Measurements from ENCODE around the gene ADNP2.

DNA sequence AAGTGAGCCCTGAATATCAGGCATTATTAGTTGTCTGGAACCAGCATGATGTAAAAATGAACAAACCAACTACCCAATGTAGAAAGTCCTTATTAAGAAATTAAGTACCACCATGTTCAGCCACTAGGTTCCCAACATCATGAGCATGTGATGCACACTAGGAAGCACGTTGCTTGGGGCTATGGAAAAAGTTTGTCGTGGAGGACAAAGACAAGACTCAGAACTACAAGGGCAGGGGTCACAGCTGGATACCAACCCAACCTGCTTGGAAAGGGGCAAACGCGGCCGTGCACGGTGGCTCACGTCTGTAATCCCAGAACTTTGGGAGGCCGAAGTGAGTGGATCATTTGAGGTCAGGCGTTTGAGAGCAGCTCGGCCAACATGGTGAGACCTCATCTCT, 64.0 kb downstream of the ADNP2 start:
- TF ChIP-seq POLR2AphosphoS5 (IDR thresholded peaks at IDR 0.05; ENCODE audit: low read depth) (no peak), GABPA (IDR thresholded peaks at IDR 0.05; ENCODE audit: low read depth) (no peak)
- TF ChIP-seq, protein P1, sequence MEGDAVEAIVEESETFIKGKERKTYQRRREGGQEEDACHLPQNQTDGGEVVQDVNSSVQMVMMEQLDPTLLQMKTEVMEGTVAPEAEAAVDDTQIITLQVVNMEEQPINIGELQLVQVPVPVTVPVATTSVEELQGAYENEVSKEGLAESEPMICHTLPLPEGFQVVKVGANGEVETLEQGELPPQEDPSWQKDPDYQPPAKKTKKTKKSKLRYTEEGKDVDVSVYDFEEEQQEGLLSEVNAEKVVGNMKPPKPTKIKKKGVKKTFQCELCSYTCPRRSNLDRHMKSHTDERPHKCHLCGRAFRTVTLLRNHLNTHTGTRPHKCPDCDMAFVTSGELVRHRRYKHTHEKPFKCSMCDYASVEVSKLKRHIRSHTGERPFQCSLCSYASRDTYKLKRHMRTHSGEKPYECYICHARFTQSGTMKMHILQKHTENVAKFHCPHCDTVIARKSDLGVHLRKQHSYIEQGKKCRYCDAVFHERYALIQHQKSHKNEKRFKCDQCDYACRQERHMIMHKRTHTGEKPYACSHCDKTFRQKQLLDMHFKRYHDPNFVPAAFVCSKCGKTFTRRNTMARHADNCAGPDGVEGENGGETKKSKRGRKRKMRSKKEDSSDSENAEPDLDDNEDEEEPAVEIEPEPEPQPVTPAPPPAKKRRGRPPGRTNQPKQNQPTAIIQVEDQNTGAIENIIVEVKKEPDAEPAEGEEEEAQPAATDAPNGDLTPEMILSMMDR (IDR thresholded peaks at IDR 0.05; ENCODE audit: insufficient read depth, low read length): no peak
- TF ChIP-seq, protein P2, sequence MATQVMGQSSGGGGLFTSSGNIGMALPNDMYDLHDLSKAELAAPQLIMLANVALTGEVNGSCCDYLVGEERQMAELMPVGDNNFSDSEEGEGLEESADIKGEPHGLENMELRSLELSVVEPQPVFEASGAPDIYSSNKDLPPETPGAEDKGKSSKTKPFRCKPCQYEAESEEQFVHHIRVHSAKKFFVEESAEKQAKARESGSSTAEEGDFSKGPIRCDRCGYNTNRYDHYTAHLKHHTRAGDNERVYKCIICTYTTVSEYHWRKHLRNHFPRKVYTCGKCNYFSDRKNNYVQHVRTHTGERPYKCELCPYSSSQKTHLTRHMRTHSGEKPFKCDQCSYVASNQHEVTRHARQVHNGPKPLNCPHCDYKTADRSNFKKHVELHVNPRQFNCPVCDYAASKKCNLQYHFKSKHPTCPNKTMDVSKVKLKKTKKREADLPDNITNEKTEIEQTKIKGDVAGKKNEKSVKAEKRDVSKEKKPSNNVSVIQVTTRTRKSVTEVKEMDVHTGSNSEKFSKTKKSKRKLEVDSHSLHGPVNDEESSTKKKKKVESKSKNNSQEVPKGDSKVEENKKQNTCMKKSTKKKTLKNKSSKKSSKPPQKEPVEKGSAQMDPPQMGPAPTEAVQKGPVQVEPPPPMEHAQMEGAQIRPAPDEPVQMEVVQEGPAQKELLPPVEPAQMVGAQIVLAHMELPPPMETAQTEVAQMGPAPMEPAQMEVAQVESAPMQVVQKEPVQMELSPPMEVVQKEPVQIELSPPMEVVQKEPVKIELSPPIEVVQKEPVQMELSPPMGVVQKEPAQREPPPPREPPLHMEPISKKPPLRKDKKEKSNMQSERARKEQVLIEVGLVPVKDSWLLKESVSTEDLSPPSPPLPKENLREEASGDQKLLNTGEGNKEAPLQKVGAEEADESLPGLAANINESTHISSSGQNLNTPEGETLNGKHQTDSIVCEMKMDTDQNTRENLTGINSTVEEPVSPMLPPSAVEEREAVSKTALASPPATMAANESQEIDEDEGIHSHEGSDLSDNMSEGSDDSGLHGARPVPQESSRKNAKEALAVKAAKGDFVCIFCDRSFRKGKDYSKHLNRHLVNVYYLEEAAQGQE (IDR thresholded peaks at IDR 0.05; ENCODE audit: insufficient replicate concordance, low read depth): no peak
